ENCODE measurements around the gene OSMR. TPM values are rescaled to one million over a fixed set of nuclear protein-coding genes. Genes with fewer than 3 reads are reported as not detected.

Gene OSMR
- total RNA-seq, 1 experiment from 2014 or later = 1.6 TPM

GRCh38 chr5:38936269-38936668, 90.5 kb downstream of the OSMR start:
- no CpG with 5 or more reads among the region's 6 CpGs for WGBS (ENCODE audit: extremely low coverage, insufficient read length, low lambda C conversion rate)
- Mint-ChIP-seq H3K9me3 (no peaks in the 10 kb centered on the region), H3K4me3 (no peak overlapping the region), H3K36me3 (ENCODE audit: insufficient read depth in 1 of 3, low read depth in 3 of 3) (no peaks in the 10 kb centered on the region; a peak in 1 of 7 replicates), H3K27me3 (ENCODE audit: low read depth) (no peaks in the 10 kb centered on the region), H3K4me1 (peaks cover 0 to 6% of the 10 kb centered on the region in 2 experiments; a peak in 3 of 4 replicates), H3K27ac (no peak overlapping the region)
- Histone ChIP-seq H2BK5ac (ENCODE audit: insufficient read length, low read length) (no peak overlapping the region), H3K9me3 (ENCODE audit: control insufficient read depth, low read depth, low read length) (no peaks in the 10 kb centered on the region), H3K27me3 (ENCODE audit: insufficient read depth, low read length) (no peaks in the 10 kb centered on the region), H3K18ac (ENCODE audit: insufficient read length, low read depth, low read length) (no peak overlapping the region), H3K14ac (ENCODE audit: insufficient read depth, low read length) (no peak overlapping the region), H2AK5ac (ENCODE audit: insufficient read length, low read length) (no peak overlapping the region), H3K79me1 (ENCODE audit: insufficient read depth, low read depth, low read length, poor library complexity, severe bottlenecking) (no peaks in the 10 kb centered on the region), H3K9ac (ENCODE audit: extremely low read depth, insufficient read length, low read length) (no peak overlapping the region), H3K4ac (ENCODE audit: low read depth, low read length) (no peak overlapping the region), H4K5ac (ENCODE audit: insufficient read length, low read depth, low read length) (no peak overlapping the region), H3K23ac (ENCODE audit: insufficient read length, low read depth, low read length) (no peak overlapping the region), H2BK15ac (ENCODE audit: low read depth, low read length) (no peak overlapping the region), H4K20me1 (ENCODE audit: control insufficient read depth, insufficient read depth, insufficient read length) (no peaks in the 10 kb centered on the region), H3K27ac (ENCODE audit: insufficient read length, low read depth, low read length) (no peak overlapping the region), H2BK12ac (ENCODE audit: insufficient read length, low read depth, low read length) (no peak overlapping the region), H4K8ac (replicated peaks; ENCODE audit: insufficient read length, low read depth, low read length) (no peak overlapping the region), H2AFZ (ENCODE audit: low read length) (no peak overlapping the region), H3K4me1 (ENCODE audit: insufficient read depth, low read length) (no peaks in the 10 kb centered on the region), H3T11ph (ENCODE audit: low read length) (no peak overlapping the region), H3K23me2 (ENCODE audit: insufficient read length, low read depth, low read length, poor library complexity, severe bottlenecking) (no peaks in the 10 kb centered on the region), H3K56ac (ENCODE audit: insufficient read length, low read depth, low read length) (no peak overlapping the region), H3K4me2 (ENCODE audit: insufficient read depth, insufficient read length, low read length) (no peak overlapping the region), H2BK20ac (ENCODE audit: low read depth, low read length, poor library complexity, severe bottlenecking) (no peak overlapping the region), H2BK120ac (ENCODE audit: low read depth, low read length, poor library complexity, severe bottlenecking) (no peak overlapping the region), H3K79me2 (ENCODE audit: insufficient read depth, low read length) (no peaks in the 10 kb centered on the region), H4K91ac (ENCODE audit: insufficient read length, low read depth, low read length) (no peak overlapping the region)
- DNase-seq = no peak
- no peak for TF ChIP-seq CTCF (conservative IDR thresholded peaks at IDR 0.05)

Measured in H9 (cell line).